Activated CD4-positive, alpha-beta T cell treated with anti-CD3 and anti-CD28 coated beads, Interleukin-2, Interleukin-4, amounts not matched to agents 100 ng/mL and 50 ng/mL, durations not matched to agents 16 hours and 8 hours (primary cell): Measurements from ENCODE around the gene LAMA3.
A peak's percentile ranks its signal among the peaks of the same experiment; 100 is the strongest.

Source experiments
- DNase-seq: peaks from one replicate; pipeline ENCODE4 v3.0.0-alpha.2; 2020; ENCODE audit warnings: low spot score

Gene LAMA3

GRCh38 chr18:23912356-23912755, 223.1 kb downstream of the LAMA3 start:
- DNase-seq, result no peak

DNA sequence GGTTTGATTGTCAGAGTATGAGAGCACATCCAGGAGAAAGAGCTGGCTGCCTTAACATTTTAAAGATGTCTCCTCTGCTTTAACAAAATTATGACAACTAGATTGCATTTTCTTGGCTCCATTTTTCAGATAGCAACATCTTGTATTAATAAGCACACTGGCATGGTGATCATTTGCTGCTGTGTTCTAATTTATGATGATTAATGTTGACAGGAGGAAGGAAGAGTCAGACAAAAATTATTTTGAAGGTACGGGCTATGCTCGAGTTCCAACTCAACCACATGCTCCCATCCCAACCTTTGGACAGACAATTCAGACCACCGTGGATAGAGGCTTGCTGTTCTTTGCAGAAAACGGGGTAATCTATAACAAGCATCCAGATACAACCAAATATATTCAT, 227.1 kb downstream of the LAMA3 start:
- DNase-seq, result no peak

DNA sequence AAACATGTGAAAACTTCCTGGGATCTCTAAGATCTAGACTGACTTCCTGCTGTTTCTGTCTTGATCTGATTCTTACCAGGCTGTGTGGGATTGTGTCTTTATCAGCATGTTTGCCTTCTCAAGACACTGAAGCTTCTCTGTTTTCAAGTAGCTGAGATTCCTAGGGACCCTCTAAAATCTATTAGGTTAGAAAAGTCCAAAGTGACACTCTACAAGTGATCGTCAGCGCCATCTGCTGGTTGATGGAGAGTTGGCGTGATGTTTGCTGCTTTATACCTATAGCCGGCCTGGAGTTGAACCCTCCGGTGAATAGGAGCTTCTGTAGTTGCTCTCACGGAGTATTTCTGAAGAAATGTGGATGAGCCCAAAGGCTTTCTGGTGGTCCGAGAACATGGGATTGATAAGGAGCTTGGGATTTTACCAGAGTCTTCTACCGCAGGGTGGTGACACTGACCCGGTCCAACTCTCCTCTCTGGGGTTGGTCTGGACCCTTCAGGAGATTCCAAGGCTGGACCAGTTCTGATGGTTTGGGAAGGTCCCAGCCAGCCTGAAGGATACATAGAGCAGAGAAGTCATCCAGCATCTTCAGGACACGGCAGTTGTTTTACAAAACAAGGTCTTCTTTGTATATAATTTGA, 229.3 kb downstream of the LAMA3 start:
- DNase-seq, result peak; percentile 82

- DNase-seq, result no peak
Observed at GRCh38 chr18:23920054-23920453, 230.8 kb downstream of the LAMA3 start.

- DNase-seq, result no peak
Observed at GRCh38 chr18:23921716-23922285, 232.5 kb downstream of the LAMA3 start.

DNA sequence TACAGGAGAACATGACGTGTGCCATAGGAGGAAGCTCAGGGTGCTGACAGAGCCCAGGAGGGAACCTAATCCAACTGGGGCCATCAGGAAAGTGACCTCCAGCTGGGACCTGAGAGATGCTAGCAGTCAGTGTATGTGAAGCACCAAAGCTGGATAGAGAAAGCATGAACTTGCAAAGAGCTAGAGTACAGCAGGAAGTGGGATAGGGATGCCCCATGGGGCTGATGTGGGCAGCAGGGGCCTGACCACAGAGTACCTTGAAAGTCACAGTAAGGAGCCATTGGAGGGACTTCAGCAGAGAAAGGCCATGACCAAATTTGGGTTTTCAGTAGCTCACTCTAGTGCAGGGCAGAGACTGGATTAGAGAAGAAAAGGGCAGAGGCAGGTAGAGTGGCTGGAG, 233.7 kb downstream of the LAMA3 start:
- no peak for DNase-seq

DNA sequence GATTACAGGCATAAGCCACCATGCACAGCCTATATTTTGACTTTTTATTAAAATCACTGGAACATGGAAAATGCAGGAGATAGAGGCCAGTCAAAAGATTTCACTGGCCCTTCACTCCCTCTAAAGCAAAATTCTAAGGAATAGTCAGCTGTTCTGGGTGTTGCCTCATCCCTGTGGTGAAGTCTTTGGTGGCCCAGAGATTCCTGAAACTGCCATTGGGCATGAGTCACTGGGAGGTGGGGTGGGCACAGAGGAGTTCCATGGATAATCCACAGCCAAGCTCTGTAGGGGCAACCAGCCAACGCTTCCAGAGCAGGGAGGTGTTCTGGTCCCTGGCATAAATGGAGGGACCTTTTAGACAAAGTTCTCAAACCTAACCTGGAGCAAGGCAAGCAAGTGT, 235.6 kb downstream of the LAMA3 start:
- DNase-seq, result no peak

- DNase-seq, result no peak
Observed at GRCh38 chr18:23926571-23926970, 237.3 kb downstream of the LAMA3 start.

DNA sequence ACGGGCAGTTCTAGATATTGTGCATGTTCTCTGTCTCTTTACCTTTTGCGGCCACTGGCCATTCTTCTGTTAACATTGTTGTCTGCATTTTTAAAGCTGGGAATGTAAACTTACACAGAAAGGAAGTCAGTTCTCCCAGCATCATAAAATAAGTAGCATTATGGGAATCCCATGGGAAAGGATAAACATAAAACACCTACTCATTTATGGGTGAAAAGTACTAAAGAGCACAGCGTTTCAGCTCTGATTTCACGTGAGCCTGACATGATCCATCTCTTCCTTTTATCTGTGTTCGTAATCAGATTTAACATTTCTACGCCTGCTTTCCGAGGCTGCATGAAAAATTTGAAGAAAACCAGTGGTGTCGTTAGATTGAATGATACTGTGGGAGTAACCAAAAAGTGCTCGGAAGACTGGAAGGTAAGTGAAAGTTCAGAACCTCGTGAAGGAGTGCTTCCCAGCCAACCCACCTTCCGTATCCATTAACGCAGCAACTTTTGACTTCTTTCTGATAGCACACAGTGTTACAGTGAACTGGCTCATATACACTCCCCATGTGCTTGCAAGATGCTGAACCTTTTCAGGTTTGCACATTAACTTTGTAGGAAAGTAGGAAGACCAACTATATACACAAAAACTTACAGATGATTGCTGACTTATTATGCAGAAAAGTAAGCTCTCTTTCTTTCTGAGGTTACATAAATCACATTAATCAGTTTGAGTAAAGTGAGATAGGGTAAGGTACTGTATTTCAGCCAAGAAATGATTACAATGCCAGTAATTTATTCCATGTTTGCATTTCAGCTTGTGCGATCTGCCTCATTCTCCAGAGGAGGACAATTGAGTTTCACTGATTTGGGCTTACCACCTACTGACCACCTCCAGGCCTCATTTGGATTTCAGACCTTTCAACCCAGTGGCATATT, 238.8 kb downstream of the LAMA3 start:
- no peak for DNase-seq

GRCh38 chr18:23929362-23929930, 240.2 kb downstream of the LAMA3 start:
- DNase-seq, result peak; percentile 44

- no peak for DNase-seq
Observed at GRCh38 chr18:23930002-23930401, 240.7 kb downstream of the LAMA3 start.

DNA sequence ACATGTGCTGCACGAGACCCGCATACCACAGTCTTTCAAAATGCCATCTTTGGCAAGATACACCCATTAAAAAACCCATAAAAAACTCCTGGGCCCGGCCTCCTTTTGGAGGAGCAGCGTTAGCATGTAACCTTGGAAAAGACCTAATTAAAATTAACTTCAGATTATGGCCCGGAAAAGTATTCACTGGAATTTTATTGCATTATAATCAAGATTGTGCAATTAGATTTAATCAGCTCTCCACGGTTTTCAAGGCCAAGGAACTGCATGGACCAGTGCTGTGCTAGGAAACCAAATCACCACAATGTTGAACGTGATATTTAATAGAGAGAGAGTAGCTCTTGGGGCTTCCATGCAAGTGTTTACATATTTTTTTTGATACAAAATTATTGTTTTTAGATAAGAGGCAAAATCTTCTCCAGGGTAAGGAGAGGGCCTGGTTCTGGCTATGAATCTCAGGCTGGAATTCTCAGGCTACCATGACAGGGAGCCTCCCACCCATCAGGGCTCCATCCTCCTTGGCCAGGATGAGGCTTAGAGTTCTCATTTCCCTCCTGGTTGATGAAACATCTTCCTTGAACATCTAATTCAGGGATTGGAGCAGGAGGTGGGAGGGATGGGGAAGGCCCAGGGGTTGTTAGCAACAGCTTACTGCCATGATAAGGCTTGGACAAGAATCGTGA, 243.3 kb downstream of the LAMA3 start:
- no peak for DNase-seq

DNA sequence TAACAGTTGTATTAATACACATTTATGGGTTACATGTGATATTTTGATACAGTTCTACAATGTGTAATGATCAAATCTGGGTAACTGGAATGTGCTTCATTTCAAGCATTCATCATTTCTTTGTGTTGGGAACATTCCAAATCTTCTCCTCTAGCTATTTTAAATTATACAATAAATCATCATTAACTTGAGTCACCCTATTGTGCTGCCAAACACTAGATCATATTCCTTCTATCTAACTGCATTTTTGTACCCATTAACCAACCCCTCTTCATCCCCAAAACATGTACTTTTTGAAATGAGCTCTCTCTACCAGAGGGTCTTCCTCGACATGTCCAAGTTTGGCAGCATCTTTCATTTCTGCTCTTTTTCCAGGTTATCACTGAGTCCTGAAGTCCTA, 244.2 kb downstream of the LAMA3 start:
- DNase-seq, result no peak

DNA sequence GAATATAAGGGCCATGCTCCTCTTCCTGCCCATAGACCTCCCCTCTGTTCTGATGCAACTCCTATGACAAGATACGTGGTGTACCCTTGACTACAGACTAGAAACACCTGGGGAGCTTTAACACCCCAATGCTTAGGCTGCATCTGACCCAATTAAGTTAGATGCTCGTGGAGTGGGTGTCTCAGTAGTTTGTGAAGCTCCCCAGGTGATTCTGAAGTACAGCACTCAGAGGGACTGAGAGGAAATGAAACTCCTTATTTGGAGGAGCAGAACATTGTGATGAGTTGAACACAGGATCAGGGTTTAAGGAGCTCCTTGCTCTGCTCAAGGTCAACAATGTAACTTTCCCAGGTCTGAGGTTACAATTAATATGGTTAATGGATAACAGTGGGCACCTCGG, 245.0 kb downstream of the LAMA3 start:
- no peak for DNase-seq

DNA sequence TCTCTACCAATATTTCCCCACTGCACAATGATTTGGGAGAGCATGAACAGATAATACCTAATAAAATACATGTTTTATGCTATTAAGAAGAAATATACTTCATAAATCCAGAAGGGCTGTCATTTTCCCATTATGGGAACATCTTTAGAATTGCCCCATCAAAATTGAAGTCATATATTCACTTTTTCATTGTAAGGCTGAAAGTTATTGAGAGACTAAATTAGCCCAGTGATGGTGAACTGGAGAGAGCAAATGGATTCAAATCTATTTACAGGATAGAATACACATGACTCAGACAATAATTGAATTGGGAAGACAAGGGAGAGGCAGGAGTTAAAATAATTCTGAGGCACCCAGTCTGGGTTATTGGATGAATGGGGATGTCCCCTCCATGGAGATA, 245.6 kb downstream of the LAMA3 start:
- DNase-seq, result no peak

GRCh38 chr18:23935804-23936203, 246.6 kb downstream of the LAMA3 start:
- DNase-seq, result peak; percentile 13

- no peak for DNase-seq
Observed at GRCh38 chr18:23936381-23936958, 247.2 kb downstream of the LAMA3 start.

- DNase-seq, result peak; percentile 11
Observed at GRCh38 chr18:23938043-23938756, 248.9 kb downstream of the LAMA3 start.

DNA sequence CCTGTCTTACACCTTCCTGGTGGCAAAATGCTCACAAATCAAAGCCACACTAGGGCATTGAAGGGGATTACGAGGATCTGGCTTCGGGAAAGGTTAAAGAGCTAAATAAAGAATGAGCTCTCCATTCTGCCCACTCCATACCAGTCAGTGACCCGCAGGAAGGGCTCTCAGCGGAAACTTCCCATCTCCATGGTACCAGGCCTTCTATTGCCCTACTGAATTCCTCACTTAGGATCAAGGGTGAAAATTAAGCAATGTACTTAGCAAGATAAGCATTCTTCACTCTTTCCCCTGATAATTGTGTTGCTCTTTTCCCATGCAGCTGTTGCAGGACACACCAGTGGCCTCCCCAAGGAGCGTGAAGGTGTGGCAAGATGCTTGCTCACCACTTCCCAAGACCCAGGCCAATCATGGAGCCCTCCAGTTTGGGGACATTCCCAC, 249.7 kb downstream of the LAMA3 start:
- DNase-seq, result no peak

- DNase-seq, result no peak
Observed at GRCh38 chr18:23939366-23939765, 250.1 kb downstream of the LAMA3 start.

DNA sequence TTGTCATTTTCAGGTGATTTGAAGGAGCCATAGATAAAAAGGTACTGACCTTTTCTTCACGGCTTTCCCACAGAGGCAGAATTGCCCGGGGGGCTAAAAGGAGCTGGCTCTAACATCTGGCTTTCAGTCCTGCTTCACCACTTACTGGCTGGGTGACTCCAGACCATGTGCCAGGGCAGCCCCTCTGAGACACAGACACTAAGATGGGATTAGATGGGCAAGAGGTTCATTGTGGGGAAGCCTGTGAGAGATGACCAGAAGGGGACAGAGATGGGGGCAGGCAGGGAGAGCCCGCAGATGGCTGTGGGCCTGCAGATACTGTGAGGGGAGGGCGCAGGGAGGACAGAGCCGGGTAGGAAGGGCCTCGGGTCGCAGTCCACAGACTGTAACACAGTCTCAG, 250.6 kb downstream of the LAMA3 start:
- DNase-seq, result no peak
